GM19452 (cell line): ENCODE results near the gene GRIA4.

Experiments used
- ATAC-seq: cut with Tn5 transposase; IDR thresholded peaks from one replicate; pipeline ENCODE4 v1.9.1; 2021; ENCODE audit not compliant: unreplicated experiment

The GRIA4 gene

DNA sequence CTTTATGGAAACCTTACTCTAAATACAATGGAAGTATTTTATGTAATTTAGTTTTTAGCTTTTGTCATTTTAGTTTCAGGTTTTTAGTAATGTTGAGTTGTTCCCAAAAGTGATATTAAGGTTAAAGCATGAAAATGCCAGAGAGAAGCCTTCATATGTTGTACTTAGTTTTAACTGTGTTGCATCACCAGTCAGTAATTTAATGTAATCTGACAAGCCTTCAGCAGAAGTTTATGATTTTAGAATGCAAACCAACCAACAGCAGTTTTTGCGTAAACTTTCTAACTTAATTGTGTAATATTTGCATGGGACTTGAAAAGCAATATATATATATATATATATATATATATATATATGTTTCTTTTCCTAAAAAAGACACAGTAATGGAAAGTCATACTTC is 301.6 kb downstream of the GRIA4 start:
- no peak for ATAC-seq

DNA sequence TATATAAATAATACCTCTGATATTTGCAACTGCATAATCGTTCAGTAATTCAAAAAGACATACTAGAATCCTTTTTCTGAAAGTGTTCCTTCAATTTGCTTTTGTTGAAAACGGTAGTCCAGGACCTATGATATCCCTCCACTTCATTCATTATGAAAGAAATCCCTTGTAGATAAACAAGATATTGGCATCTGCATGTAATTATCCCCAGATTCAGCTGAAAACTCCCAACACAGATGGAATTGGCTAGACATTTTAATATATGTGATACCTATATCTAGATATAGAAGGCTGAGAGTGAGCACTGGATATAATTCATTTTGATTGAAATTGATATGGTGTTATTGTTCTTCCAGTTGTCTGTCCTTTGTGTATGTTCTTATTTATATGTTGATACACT is 302.8 kb downstream of the GRIA4 start:
- ATAC-seq = no peak

DNA sequence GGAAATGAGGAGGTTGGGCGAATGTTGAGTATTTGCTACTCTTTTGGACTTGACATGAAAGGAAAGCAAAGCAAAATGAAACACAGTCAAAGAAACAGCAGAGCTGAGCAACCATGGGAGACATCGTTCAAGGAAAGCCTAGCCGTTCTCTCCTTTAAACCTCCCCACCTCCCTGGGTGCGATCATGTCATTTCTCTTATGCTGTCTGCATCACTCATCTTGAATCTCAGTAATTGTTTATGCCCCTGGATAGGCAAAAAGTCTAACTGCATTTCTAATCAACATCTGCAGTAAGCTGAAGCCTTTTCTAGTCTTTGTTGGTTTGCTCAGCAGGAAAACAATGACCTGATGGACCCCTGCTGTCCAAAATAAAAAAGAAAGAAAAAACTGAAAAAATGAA is 305.1 kb downstream of the GRIA4 start:
- no peak for ATAC-seq

DNA sequence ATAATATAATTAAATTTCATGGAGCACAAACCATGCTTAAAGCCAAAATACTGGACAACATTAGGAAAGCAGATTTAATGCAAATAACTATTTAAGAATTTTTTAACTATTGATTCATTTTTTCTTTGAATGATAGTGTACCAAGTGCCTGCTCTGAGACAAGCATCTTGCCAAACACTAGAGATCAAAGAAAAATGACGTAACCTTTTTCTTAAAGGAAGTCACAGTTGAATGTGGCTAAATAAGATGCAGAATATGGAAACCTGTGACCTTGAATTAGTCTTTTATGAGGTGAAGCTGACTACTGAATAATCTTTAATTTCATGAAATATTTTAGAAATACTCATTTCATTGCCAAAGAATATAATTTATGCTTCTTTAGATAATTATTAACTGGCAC is 308.2 kb downstream of the GRIA4 start:
- no peak for ATAC-seq

DNA sequence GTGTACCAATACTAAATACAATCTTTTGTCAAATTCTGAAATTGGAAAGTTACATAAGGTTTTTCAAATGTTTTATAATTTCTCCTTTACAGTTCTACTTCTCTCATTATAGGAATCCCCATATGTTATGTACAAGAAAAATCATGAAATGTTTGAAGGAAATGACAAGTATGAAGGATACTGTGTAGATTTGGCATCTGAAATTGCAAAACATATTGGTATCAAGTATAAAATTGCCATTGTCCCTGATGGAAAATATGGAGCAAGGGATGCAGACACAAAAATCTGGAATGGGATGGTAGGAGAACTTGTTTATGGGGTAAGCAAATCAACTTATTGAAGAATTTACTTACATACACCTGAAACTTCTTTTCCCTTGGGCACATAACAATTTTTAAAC is 308.7 kb downstream of the GRIA4 start:
- ATAC-seq = no peak

DNA sequence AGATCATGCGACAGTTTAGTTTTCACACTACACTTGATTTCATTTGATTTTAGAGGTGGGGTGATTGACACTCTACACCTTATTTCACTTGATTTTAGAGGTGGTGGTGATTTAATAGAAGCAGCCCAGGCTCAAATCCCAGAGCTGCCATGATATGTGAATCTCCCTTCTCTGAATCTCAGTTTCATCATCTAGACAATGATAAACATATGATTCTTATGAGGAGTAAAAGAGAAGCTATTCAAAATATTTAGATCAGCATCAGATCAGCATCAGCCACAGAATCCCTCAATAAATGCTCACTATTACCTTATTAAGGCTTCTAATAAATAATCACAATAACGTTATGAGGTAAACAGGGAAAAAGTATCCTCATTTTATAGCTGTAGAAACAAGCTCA is 313.4 kb downstream of the GRIA4 start:
- no peak for ATAC-seq

DNA sequence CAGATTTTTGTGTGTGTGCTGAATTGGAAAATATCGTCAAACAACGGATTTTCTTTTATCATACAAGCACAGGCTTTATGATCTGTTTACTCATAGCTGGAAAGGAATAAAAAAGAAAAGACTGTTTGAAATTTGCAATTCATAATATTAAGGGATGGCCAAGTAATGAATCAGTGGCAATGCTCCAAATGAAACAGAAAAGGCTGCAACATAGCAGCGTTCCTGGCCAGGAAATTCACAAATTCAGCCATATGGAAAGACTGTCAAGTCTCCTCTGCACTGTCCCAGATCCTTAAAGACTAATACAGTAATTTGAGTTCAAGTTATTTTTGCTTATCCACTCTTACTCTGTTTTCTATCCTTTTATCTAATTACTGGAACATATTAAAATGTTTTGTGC is 313.9 kb downstream of the GRIA4 start:
- ATAC-seq = no peak

DNA sequence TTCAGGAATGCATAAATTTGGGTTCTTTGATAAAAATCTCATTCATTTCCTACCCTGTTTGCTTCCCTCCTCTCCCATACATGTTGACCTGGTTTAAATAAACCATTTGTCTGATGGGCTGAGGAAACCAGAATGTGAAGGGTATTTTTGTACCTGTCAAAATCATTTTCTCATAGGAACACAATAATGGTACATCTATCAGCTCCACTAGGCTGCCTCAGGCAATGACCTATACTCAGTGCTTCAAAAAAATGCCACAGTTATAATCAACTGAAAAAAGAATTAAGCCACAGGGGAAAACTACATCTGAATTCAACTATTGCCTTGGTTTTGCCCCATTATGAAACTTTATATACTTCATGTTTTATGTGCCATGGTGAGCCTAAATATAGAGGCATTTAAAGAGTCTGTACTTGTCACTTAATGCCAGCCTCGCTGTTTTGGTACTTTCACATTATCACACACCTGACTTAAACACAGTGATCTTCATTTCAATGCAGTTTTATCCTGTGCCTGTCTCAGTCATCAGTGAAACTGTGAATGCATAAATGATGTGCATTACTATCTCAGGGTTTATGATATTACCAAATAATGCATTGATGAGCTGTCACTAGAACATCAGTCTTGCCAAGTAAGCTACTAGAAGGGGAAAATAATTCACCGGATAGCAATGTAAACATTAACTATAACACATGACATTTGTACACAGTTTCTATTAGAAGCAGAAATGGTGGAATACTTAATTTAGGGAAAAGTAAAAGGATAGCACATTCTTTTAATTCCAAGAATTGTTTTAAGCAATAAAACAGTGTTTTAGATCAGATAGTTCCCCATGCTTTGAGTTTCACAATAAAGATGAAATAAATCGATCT is 319.4 kb downstream of the GRIA4 start:
- ATAC-seq = no peak

DNA sequence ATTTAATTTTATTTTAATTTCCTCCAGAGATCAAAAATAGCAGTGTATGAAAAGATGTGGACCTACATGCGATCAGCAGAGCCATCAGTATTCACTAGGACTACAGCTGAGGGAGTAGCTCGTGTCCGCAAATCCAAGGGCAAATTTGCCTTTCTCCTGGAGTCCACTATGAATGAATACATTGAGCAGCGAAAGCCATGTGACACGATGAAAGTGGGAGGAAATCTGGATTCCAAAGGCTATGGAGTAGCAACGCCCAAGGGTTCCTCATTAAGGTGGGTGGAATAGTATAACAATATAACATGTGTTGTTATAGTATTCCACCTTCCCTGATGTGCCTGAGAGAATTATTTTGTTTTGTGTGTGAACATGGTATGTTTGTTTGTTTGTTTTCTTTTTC is 323.8 kb downstream of the GRIA4 start:
- ATAC-seq = no peak

DNA sequence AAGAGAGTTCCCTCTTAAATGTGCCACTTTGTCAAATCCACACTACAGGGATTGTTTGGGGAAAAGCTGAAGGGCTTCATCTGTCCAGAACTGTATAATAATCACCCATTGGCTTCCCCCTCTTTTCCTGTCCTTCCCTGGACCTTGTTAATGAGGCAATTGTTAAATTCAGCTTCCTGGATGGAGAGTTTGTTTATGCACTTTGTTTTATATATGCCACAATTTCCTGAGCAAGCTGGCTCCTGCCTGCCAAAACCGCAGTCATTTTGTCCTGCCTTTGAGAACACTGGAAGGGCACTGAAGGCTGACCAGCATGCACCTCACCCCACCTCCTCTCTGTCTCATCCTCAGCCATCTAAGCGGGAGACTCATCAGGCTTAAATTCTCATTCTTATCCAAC is 325.9 kb downstream of the GRIA4 start:
- no peak for ATAC-seq

DNA sequence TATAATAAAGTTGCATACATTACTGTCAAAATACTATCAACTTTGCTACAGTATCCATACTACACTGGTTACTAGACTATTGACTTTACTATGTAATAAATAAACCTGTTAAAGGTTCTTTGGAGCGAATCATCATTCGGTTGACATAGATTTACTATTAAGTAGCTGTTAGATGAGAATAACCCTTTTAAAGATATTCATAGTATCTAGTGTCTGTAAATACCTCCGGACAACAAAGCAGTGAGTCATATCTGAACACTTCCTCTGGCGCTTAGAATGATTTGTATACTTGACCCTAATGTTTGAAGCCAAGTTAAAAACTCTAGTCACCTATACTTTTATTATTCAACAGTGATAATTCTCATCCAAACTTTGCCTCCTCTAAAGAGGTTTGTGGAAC is 327.5 kb downstream of the GRIA4 start:
- peak; percentile 78 for ATAC-seq

DNA sequence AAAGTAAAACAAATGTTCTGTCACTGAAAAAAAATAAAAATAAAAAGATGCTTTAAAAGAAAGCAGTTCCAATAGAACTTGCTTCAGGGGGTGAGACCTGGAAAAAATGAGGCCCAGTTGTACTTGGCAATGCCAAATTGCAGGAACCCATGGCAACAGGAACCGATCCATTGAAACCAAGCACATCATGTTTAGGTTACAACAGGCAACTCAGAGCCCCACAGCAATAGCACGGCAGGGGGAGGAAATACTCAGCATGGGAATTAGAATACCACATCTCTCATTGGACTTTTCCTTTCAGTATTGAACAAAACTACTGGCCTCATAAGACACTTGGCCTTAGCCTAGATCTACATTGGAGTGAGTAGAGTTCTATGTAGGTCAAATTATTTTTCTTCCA is 327.9 kb downstream of the GRIA4 start:
- ATAC-seq = peak; percentile 34

DNA sequence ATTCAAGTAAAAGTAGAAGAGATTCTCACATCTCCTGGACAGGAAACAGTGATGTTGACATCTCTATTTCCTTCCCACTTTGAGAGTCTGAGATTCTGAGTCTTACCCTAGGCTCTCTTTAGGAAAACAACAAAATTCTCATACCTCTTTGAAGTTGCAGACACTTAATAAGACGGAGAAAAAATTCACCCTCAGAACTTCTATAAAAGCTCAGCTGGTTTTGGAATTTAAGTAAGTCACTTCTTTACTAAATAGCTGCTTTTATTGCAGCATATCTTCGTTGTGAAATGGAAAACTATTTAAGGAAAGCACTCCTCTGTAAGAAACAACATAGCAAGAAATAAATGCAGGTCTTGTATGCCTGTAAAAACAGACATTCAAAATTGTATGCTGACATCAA is 333.0 kb downstream of the GRIA4 start:
- ATAC-seq = no peak

DNA sequence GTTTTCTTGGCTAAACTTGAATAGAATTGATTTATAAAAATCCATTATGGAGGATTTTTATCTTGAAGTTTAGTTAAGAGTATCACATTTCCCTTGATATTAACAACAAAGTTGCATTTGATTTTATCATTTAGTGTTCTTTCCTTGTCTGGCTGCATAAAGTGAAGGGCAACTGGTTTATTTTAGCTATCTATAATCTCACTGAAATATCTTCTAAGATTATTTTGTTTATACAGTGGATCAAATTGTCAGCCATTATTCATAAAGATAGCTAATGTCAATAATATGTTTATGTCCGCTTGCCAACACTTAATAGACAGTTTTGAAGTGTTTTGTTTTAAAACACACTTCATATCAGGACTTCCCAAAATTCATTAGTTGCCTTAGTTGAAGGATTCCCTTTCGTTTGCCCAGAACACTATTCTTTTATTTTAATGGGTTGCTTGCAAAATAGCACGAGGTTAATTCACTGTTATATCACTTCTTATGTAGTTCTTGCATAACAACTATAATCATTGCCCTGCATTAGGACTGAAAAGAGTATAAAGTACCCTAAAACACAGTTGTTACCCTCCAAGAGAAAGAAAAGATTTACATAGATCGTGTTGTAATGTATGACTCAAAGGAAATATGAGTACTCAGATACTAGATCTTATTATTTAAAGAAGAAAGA is 339.2 kb downstream of the GRIA4 start:
- no peak for ATAC-seq

DNA sequence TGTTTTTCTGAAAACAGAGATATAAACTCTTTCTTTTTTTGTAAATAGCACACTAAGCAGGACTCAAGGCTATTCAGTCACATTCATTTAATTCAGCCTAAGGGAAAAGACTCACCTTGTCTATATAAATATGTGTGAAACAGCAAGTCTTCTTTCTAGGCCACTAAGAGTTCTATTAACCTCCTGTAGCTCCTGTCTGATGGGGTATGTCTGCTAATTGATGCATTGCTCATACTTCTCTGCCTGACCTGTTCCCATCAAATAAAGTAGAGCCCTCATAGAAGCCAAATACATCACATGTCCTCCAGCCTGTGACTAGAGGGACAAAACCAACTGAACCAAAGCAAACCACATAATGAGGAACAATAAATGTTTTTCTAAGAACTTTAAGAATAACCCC is 344.0 kb downstream of the GRIA4 start:
- ATAC-seq = no peak

DNA sequence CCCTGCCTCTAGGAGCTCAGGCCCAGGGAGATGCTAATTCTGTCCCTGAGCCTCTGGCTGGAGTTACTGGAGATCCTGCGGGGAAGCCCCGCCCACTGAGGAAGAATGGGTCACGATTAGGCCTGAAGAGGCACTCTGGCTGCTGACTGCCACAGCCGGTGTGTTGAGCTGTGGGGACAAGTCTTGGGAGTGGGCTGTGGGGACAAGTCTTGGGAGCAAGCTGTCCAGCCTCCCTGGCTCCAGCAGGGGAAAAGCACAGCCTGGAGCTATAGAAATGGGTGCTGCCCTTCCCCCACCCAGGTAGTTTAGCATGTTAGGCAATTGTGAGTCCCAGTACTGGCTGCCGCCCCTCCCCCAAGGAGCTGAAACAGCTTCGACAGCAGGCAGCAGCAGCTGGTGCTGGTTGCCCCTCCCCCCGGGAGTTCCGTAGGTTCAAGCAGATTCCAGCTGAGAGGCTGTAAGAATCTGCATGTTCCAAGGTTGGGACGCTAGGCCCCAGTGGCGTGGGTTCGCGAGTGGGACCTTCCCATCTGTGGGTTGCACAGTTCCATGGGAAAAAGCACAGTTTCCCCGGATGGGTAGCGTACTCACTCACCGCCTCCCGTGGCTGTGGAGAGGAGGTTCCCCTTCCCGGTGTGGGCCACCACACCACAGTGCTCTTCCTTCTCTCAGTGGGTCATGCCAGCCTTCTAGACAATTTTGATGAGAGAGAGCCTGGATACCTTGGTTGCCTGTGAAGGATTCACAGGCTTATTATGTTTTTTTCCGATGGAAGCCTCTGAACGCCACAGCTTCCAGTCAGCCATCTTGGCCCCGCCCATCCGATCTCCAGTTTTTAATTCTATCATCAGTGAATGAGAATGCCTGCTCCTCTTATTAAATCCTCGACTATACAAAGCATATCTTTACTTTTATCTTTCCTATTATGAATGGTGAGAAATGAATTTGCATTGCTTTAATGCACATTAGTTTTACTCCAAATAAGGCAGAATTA is 350.7 kb downstream of the GRIA4 start:
- ATAC-seq = no peak

DNA sequence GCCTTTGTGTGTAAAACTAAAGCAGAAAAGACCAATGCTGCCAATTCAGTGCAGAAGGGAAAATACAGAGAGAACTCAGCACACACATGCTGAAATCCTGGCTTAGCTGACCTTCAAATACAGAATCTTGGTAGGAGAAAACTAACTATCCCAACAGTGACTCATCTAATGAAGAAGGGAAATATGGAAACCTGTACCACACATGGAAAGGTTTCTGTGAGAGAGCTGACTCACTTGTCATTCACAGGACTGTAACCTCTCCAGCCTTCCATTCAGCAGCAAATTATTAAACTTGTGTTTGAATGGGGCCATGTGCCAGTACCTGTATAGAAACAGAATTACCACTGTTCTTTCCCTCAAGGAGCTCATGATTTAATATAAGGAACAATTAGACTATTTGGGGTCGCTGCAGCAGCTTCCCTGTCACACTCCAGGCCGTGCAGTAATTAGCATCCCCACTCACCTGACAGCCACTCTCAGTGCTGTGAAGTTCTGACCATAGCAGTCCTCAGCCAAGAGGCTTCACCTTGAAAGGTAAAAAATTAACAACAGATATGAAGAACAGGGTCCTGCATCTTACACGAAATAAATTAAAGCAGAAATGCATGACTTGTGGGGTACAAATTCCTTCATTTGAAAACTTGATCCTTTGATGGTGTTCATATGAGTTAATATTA is 358.3 kb downstream of the GRIA4 start:
- no peak for ATAC-seq

DNA sequence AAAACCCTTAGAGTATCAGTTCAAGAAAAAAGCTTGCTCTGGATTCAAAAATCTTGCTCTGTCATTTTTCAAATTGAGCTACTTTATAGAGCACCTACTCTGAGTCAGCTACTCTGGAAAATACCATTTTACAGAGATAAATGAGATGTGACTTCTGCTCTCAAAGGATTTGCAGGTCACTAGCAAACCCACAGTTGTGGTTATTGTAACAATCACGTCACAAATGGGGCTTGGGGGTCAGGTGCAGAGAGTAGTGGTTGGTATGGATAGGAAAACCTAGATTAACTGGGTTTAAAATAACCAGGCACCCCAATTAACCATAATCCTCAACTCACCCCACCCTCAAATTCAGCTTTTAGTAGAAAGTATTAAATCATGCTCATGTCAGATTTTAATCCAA is 359.9 kb downstream of the GRIA4 start:
- no peak for ATAC-seq

DNA sequence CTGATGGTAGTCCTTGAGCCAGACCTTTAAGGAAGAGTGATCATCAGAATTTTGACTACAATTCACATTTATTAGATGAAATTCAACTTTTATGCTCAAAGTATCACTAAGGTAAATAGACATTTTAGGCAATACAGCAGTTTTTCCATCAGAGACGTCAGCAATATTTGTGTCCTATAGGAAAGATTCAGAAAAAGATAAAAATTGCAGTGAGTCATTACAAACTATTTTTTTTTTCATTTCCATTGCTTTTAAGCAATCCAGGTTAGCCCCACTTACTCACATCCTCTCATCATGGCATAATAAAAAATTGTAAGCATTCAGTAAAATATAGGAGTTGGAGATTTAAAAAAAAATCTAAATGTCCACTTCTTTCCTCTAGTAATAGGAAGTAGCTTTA is 365.3 kb downstream of the GRIA4 start:
- no peak for ATAC-seq

DNA sequence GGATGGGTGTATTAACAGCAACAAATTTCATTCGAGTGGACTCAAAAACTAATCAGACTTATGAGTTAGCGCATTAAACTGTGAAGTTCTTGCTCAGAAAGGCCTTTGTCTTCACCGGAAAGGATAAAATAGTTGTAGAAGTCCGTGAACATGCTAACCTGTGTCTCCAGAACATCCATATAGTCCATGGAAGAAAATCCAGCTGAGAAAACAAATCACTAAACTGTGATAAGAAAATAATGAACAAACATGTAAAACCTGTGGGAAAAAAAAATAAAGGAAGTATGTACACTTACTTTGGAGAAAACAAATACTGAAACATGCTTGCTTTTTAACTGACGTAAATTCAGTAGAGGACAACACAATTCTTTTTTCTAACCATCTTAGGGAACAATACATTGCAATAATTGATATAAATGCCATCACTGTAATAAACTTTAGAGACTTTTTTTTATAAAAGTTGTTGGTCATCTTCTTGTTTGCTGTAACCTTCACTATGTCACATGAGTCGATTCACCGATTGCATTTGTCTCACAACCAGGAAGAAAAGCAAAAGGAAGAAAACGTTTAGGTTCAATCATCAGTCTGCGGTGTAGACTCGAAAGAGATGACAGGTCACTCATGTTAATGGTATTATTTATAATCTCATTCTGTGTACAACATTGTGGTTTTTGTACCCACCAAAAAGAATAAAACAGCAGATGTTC is 370.3 kb downstream of the GRIA4 start:
- no peak for ATAC-seq
